Psoas muscle (tissue), 8 donors: ENCODE data around the gene CAPS. TPM values are rescaled to one million over a fixed set of nuclear protein-coding genes. Genes with fewer than 3 reads are reported as not detected.
A peak's percentile ranks its signal among the peaks of the same experiment; 100 is the strongest.
"Not testable (repeated sequence)": the region's sequence is repeated elsewhere in the genome, so short reads cannot be mapped to it uniquely, and the experiment has no call there.

Source experiments
- ATAC-seq, 4 donors: fragments of 200-7000 bp; cut with Tn5 transposase; one replicate each; pipeline ENCODE4 v1.9.1; 2020; ENCODE audit warnings: moderate library complexity in 3 of 4, mild to moderate bottlenecking in 2 of 4
- DNase-seq, 2 donors: peaks; one replicate each; pipeline ENCODE4 v3.0.0-alpha.2; 2020
- H3K27ac ChIP-seq: fragments of 200-600 bp; one replicate; pipeline ENCODE4 v1.8.0; 2022
- H3K27me3 ChIP-seq, 3 donors: fragments of 200-600 bp in 1 of 3; one replicate each; pipeline versions ENCODE4 v1.6.1 to v1.8.0; 2013 to 2022; ENCODE audit warnings: low read length in 2 of 3, mild to moderate bottlenecking in 2 of 3, moderate library complexity in 1 of 3; ENCODE audit not compliant: insufficient read depth in 3 of 3
- H3K36me3 ChIP-seq, 2 donors: fragments of 200-600 bp in 1 of 2; one replicate each; pipeline versions ENCODE4 v1.6.1 to v1.8.0; 2013 to 2022; ENCODE audit warnings: low read depth in 1 of 2, mild to moderate bottlenecking in 1 of 2, moderate library complexity in 1 of 2; ENCODE audit not compliant: insufficient read depth in 1 of 2
- H3K4me1 ChIP-seq: fragments of 200-600 bp; one replicate; pipeline ENCODE4 v1.8.0; 2022
- H3K4me3 ChIP-seq: fragments of 200-600 bp; one replicate; pipeline ENCODE4 v1.8.0; 2022; ENCODE audit warnings: mild to moderate bottlenecking
- H3K9me3 ChIP-seq: fragments of 200-600 bp; one replicate; pipeline ENCODE4 v1.8.0; 2022
- CTCF ChIP-seq: fragments of 200-600 bp; IDR thresholded peaks from one replicate; pipeline ENCODE4 v1.8.0; 2022; ENCODE audit warnings: antibody characterized with exemption
- WGBS, 3 donors: extraction: QIAGEN DNeasy Blood & Tissue Kit; methylation state at CpG; one replicate each; pipeline versions ENCODE4 v1.1.6 to v1.1.7; 2013; 5-methylcytosine and 5-hydroxymethylcytosine counted together
- intact Hi-C, 2 donors: fragments of 100-400 bp; cut with DNase I; formaldehyde crosslinking; loops; one replicate each; pipeline versions ENCODE4 v1.11.0 to v1.14.2; 2022
- polyA plus RNA-seq, 3 donors: library from polyadenylated mRNA; stranded (reverse); fragments of 200-250 nt; gene quantifications; one replicate each; pipeline ENCODE4 v1.2.3, GENCODE V29; 2013
- total RNA-seq, 4 donors: library from RNA; stranded (reverse); fragmentation: NEBNext Ultra II Directional in 2 of 4; extraction: Animal tissue kit (Norgen Biotek cat#: 25700) in 2 of 4; gene quantifications; one replicate each; pipeline versions ENCODE4 v1.2.1 to v1.2.4, GENCODE V29; 2021 to 2023
- donor health status: healthy with polysubstance abuse.
- donor health status: DM: no; HTN: no; CAD: no; lungs with moderate emphysema.
- donor health status: Bipolar disorder and iron deficiency.
- donor health status: healthy.
- donor health status: DM: yes; HTN: yes; CAD: no.
- donor health status: DM: no; HTN: no; CAD: no.
- donor health status: DM: no; HTN: no; CAD: no.
- donor health status: DM: yes; HTN: yes; CAD: no.

CAPS gene
- total and polyA plus RNA-seq, 7 donors, result 1.2 to 2.9 (median 1.5) TPM

- Histone ChIP-seq H3K9me3 (no peaks in the 10 kb centered on the region), H3K36me3 (peaks cover 0 to 11% of the 10 kb centered on the region in 2 donors), H3K27ac (peak overlapping the region; percentile 39), H3K4me3 (no peak overlapping the region), H3K27me3 (no peaks in the 10 kb centered on the region), H3K4me1 (peaks cover 61% of the 10 kb centered on the region)
- intact Hi-C loops, result no loop called here
- no peak for TF ChIP-seq CTCF
- peak; percentile 24 to 49 (median 36) for ATAC-seq
- no peak for DNase-seq
- WGBS, 3 donors, result 45 to 59% (median 51%) methylated on average over 29 of the region's 29 CpGs
These were observed 48.2 kb downstream of the CAPS start for GRCh38 chr19:5961969-5962945.

DNA sequence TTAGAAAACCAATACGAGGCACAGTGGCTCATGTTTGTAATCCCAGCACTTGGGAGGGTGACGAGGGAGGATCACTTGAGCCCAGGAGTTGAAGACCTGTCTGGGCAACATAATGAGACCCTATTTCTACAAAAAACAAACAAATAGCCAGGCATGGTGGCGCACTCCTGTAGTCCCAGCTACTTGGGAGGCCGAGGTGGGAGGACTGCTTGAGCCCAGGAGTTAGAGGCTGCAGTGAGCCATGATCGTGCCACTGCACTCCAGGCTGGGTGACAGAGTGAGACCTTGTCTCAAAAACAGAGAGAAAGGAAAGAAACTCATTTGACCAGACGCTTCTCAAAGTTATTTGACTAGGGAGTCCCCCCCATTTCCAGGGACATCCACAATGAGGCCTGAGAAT, 49.2 kb downstream of the CAPS start:
- H3K36me3 ChIP-seq, DNase-seq, ATAC-seq, intact Hi-C loops, H3K27me3 ChIP-seq, H3K4me3 ChIP-seq, H3K27ac ChIP-seq, H3K9me3 ChIP-seq: not testable (repeated sequence)
- WGBS, 3 donors, result 89 to 95% (median 90%) methylated on average over 6 of the region's 6 CpGs
- H3K4me1 ChIP-seq, result peaks cover 66% of the 10 kb centered on the region

DNA sequence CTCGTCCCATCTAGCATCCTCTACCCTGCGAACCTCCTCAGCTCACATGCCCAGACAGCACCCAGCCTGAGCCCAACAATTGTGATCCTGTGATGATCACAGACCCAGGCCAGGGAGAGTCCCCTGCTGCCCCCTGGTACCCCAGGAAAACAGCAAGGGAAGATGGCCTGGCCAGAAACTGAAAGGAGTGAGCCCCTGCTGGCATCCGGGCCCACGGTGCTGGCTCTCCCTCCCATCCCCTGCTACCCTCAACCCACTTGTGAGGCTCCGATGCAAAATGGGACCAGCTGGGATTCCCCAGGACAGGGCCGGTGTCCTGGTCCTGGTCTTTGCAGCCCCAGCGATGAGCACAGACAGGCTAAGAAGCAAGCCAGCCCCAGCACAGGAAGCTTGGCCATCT, 49.8 kb downstream of the CAPS start:
- H3K4me3 ChIP-seq, result no peak overlapping the region
- no peak overlapping the region for H3K27ac ChIP-seq
- TF ChIP-seq CTCF, result no peak
- intact Hi-C loops, result no loop called here
- H3K27me3 ChIP-seq, result no peaks in the 10 kb centered on the region
- no peaks in the 10 kb centered on the region for H3K9me3 ChIP-seq
- 93 to 100% (median 94%) methylated on average over 7 of the region's 7 CpGs for WGBS, 3 donors
- peaks cover 72% of the 10 kb centered on the region for H3K4me1 ChIP-seq
- peaks cover 0 to 7% of the 10 kb centered on the region in 2 donors for H3K36me3 ChIP-seq
- DNase-seq (no peak), ATAC-seq (no peak)

- peaks cover 0 to 7% of the 10 kb centered on the region in 2 donors for H3K36me3 ChIP-seq
- H3K4me1 ChIP-seq, result peaks cover 76% of the 10 kb centered on the region
- no peak overlapping the region for H3K27ac ChIP-seq
- no peak for DNase-seq
- no peaks in the 10 kb centered on the region for H3K27me3 ChIP-seq
- H3K4me3 ChIP-seq, result no peak overlapping the region
- no peak for ATAC-seq
- intact Hi-C loops, result no loop called here
- TF ChIP-seq CTCF, result no peak
- no peaks in the 10 kb centered on the region for H3K9me3 ChIP-seq
- WGBS, 3 donors, result 92 to 97% (median 93%) methylated on average over 3 to 5 of the region's 5 CpGs
These were observed 50.9 kb downstream of the CAPS start for GRCh38 chr19:5964816-5965565.

Other genes with a start within 250 kb of the CAPS start
- gene MICOS13, start 233.7 kb upstream of the CAPS start, total RNA-seq, result 100 to 1,000 TPM; 103 to 133 (median 119) TPM
- gene MICOS13, start 233.7 kb upstream of the CAPS start, polyA plus RNA-seq, result 100 to 1,000 TPM; 138 to 245 (median 234) TPM
- gene HSD11B1L, start 233.2 kb upstream of the CAPS start, total RNA-seq, result 1 to 10 TPM; 4.5 to 6.2 (median 4.6) TPM
- gene HSD11B1L, start 233.2 kb upstream of the CAPS start, polyA plus RNA-seq, result 10 to 100 TPM in 2 of 3 donors, 1 to 10 TPM in 1; 4.7 to 15.6 (median 11.7) TPM
- 100 to 1,000 TPM; 440 to 572 (median 473) TPM for gene RPL36, start 224.0 kb upstream of the CAPS start, total RNA-seq
- 100 to 1,000 TPM; 647 to 814 (median 648) TPM for gene RPL36, start 224.0 kb upstream of the CAPS start, polyA plus RNA-seq
- 10 to 100 TPM; 61.0 to 97.1 (median 73.8) TPM for gene LONP1, start 194.1 kb upstream of the CAPS start, total RNA-seq
- gene LONP1, start 194.1 kb upstream of the CAPS start, polyA plus RNA-seq, result 100 to 1,000 TPM in 1 of 3 donors, 10 to 100 TPM in 2; 58.6 to 127 (median 83.3) TPM
- not detected for gene CATSPERD, start 193.6 kb upstream of the CAPS start, total RNA-seq
- not detected for gene CATSPERD, start 193.6 kb upstream of the CAPS start, polyA plus RNA-seq
- gene PRR22, start 129.5 kb upstream of the CAPS start, total RNA-seq, result 1 to 10 TPM in 3 of 4 donors, under 1 TPM in 1; 0.92 to 2.3 (median 1.5) TPM
- 1 to 10 TPM in 1 of 3 donors, under 1 TPM in 2; 0.57 to 2.7 (median 0.87) TPM for gene PRR22, start 129.5 kb upstream of the CAPS start, polyA plus RNA-seq
- gene DUS3L, start 123.1 kb upstream of the CAPS start, total RNA-seq, result 10 to 100 TPM; 13.4 to 29.9 (median 20.6) TPM
- gene DUS3L, start 123.1 kb upstream of the CAPS start, polyA plus RNA-seq, result 10 to 100 TPM; 23.2 to 40.1 (median 26.8) TPM
- not detected for gene NRTN, start 109.2 kb upstream of the CAPS start, total RNA-seq
- gene NRTN, start 109.2 kb upstream of the CAPS start, polyA plus RNA-seq, result not detected
- gene FUT6, start 74.6 kb upstream of the CAPS start, total RNA-seq, result not detected
- under 1 TPM in 2 of 3 donors, not detected in 1; 0.03 TPM for gene FUT6, start 74.6 kb upstream of the CAPS start, polyA plus RNA-seq
- gene FUT3, start 62.8 kb upstream of the CAPS start, total RNA-seq, result under 1 TPM in 1 of 4 donors, not detected in 3; 0.19 TPM
- gene FUT3, start 62.8 kb upstream of the CAPS start, polyA plus RNA-seq, result under 1 TPM in 1 of 3 donors, not detected in 2; 0.03 TPM
- gene FUT5, start 43.7 kb upstream of the CAPS start, total RNA-seq, result not detected
- gene FUT5, start 43.7 kb upstream of the CAPS start, polyA plus RNA-seq, result not detected
- gene NDUFA11, start 10.5 kb upstream of the CAPS start, total RNA-seq, result 100 to 1,000 TPM; 240 to 367 (median 285) TPM
- 100 to 1,000 TPM; 373 to 503 (median 438) TPM for gene NDUFA11, start 10.5 kb upstream of the CAPS start, polyA plus RNA-seq
- gene VMAC, start 9.4 kb upstream of the CAPS start, total RNA-seq, result 1 to 10 TPM in 2 of 4 donors, under 1 TPM in 2; 0.73 to 3.0 (median 1.2) TPM
- gene VMAC, start 9.4 kb upstream of the CAPS start, polyA plus RNA-seq, result 1 to 10 TPM in 1 of 3 donors, under 1 TPM in 2; 0.82 to 2.2 (median 0.89) TPM
- 10 to 100 TPM; 48.4 to 50.0 (median 48.9) TPM for gene RANBP3, start 63.9 kb downstream of the CAPS start, total RNA-seq
- gene RANBP3, start 63.9 kb downstream of the CAPS start, polyA plus RNA-seq, result 10 to 100 TPM; 40.5 to 71.7 (median 43.9) TPM
- gene RFX2, start 196.2 kb downstream of the CAPS start, total RNA-seq, result 1 to 10 TPM in 2 of 4 donors, under 1 TPM in 2; 0.71 to 2.1 (median 1.3) TPM
- 1 to 10 TPM in 2 of 3 donors, under 1 TPM in 1; 0.58 to 1.5 (median 1.0) TPM for gene RFX2, start 196.2 kb downstream of the CAPS start, polyA plus RNA-seq
- not detected for gene ACSBG2, start 221.4 kb downstream of the CAPS start, total RNA-seq
- not detected for gene ACSBG2, start 221.4 kb downstream of the CAPS start, polyA plus RNA-seq